Stimulated activated CD8-positive, alpha-beta memory T cell treated with anti-CD3 and anti-CD28 coated beads, Interleukin-2, amount 100 ng/mL, for 48 hours (primary cell): ENCODE results near the gene MPV17L2.
"Not testable (repeated sequence)": the region's sequence is repeated elsewhere in the genome, so short reads cannot be mapped to it uniquely, and the experiment has no call there.

ENCODE experiments used
- DNase-seq, 2 donors: peaks; one replicate each; pipeline ENCODE4 v3.0.0-alpha.2; 2020; ENCODE audit warnings: low read depth in 2 of 2

The MPV17L2 gene

DNA sequence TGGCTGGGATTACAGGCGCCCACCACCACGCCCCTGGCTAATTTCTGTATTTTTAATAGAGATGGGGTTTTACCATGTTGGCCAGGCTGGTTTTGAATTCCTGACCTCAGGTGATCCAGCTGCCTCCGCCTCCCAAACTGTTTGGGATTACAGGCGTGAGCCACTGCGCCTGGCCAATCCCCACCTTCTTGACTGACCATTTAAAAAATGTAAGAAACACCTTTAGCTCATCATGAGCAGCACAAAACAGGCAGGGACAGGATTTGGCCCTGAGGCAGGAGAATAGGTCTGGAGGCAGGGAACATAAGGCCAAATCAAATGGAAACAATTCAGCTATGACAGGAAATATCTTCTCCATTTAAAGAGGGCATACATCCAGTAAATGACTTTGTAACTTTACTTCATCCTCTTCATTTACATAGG is 1.4 kb upstream of the MPV17L2 start:
- DNase-seq: no peak

DNA sequence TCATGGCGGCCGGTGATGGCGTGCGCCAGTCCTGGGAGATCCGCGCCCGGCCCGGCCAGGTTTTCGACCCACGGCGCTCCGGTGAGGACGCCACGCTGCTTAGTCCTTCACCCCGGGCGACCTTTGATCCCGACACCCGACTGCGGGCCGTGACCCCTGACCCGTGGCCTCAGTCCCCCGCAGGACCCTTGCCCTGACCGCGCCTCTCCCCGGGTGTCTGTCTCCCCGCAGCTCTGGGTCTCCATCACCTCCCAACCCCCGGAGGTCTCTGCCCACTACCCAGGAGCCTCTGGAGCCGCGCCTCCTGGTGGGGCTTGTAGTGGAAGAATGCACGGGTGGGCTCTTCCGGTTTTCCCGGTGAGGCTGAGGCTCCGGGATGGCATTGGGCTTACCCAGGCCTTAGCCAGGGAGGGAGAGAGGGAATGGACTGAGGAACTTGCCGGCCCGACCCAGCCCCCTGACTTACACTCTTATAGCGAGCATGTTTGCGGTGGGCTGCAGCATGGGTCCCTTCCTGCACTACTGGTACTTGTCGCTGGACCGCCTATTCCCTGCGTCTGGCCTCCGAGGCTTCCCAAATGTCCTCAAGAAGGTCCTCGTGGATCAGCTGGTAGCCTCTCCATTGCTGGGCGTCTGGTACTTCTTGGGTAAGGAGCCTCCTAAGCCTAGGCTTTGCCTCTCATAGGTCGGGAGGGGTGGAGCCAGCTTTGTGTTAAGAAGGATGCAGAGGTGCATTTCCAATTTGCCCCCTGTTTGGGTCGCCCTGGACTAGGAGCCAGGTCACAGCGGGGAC is 566 bp downstream of the MPV17L2 start:
- DNase-seq: no peak

DNA sequence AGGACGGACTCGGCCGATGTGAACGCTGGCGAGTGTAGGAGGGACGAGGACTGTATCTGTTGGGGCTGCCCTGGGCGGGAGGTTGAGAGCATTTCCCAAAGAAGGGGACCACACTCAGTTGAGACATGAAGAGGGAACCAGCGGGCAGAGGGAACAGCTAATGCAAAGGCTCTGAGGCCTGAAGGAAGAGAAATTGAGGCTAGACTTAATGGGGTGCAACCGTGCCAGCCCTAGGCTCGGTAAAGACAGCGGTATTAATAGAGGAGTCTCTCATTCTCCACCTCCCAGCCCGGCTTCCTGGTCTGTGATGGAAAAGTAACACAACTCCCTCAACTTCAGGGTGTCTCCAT is 1.1 kb downstream of the MPV17L2 start:
- DNase-seq: no peak

DNA sequence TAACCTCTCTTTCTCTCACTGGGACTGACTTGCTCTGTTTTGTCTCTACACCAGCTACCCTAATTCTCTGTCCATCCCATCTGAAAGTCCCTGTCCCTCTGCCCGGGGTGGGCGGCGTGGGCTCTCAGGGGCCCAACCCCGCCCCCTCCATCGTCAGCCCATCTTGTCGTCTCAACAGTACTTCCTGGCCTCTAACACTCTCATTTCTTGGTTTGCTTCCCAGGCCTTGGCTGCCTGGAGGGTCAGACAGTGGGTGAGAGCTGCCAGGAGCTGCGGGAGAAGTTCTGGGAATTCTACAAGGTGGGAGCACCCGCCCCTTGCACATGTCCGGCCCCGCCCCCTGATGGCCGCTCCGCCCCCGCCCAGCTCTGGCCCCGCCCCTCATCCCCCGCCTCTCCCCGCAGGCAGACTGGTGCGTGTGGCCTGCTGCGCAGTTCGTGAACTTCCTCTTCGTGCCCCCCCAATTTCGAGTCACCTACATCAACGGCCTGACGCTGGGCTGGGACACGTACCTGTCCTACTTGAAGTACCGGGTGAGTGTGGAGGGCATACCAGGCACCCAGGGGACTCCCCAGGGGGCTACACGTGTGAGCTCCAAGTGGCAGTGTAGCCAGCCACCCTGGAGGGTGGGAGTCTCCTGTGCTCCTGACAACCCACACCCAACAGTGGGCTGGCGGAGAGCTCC is 1.7 kb downstream of the MPV17L2 start:
- no peak for DNase-seq

- DNase-seq: no peak
Measured at GRCh38 chr19:18196511-18196845, 3.5 kb downstream of the MPV17L2 start.

DNA sequence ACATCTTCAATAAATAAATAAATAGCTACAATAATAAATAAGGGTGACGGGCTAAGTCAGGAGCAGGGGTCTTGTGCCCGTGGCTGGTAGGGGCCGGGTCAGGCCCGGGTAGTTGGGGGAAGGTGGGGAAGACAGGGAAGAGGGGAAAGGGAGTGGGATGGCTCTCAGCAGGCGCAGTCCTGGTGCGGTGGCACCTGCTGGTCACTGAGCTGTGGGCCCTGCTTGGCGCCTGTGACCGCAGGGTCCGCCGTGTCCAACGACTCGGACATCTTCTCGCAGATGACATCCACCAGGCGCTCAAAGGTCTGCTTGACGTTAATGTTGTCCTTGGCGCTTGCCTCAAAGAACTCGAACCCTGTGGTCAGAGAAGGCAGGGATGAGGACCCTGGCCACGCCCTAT is 4.3 kb downstream of the MPV17L2 start:
- no peak for DNase-seq

GRCh38 chr19:18197941-18198340 is 4.9 kb downstream of the MPV17L2 start:
- DNase-seq: no peak

GRCh38 chr19:18198374-18198773 is 5.4 kb downstream of the MPV17L2 start:
- DNase-seq: no peak

DNA sequence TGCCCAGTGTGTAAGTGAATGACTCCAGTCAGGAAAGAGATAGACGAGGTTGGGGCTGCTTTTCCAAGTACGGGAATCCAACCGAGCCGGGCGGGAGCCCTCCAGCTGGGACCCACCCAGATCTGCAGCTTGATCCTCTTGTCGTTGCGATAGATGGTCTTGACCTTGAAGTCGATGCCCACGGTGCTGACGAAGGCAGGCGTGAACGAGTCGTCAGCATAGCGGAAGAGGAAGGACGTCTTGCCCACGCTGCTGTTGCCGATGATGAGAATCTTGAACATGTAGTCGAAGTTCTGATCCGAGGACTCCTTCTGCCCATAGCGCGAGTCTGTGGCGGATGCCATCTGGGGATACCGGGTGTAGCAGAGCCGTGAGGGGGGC is 9.4 kb downstream of the MPV17L2 start:
- no peak for DNase-seq

DNA sequence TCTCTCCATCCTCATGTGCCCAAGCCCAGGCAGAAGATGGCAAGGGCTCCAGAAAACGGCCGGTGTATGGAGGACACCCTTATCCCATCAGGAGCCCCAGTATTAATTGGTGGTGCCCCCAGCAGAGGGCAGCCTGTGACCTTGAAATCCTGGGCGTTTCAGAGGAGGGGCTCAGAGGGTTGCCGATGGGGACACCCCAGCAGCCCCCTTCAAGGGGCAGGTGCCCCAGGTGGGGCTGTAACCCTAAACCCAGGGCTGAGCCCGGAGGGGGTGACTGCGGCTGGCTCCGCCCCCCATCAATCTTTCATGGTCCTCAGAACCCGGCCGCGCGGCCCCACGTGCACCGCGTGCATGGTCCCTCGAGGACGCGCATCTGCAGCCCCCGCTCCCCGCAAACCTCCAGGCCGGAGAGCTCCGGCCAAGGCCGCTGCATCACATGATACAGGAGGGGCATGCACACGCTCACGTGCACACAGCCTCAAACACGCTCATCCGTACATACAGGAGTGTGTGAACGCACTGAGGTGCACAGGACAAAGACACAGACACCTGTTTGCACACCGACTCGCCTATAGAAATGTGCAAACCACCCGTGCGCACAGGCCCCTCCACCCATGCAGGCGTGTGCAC is 9.9 kb downstream of the MPV17L2 start:
- no peak for DNase-seq

DNA sequence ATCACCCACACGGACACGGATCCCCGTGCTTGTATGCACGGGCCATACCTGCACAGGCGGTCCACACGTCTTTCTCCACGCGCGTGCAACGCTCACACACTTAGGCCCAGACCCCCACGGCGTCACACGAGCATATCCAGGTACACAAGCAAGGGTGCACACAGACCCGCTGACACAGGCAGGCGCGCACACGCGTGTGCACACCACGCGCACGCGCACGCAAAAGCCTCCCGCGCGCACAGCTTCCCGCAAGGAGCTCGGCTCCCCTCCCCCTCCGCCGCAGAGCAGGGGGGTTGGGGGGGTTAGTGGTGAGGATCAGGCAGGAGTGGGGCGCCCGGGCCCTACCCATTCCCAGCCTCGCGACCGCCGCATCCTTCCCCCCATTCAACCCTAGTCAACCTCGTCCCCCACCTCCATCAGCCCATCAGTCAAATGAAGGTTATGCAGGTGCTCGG is 10.4 kb downstream of the MPV17L2 start:
- no peak for DNase-seq

DNA sequence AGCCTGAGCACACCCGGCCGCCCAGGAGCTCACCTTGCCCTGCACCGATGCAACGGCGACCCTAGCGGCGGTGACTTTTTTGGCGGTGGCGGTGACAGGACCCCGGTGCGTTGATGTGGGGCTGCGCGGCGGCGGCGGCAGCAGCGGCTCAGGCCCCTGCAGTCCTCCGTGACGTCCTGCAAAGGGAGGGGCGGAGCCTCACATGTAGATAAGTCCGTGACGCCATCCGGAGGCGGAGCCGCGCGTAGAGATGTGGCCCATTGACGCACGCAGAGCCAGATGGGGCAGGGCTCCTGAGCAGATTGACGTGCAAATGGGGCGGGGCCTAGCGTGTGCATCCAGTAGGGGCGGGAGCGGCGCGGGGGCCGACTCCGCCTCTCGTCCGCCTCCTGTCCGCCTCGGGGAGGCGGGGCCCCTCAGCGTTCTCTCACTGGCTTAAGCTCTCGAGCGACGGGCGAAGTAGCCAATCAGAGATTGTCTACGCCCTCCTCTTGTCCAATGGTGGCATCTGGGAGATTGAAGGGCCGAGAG is 10.9 kb downstream of the MPV17L2 start, which contains the start of gene RAB3A:
Gene RAB3A (minus strand): TSS at position 180 of the 531 bp plus-strand sequence. CDS start 1,302 bp downstream, outside the sequence.
- DNase-seq: peak; percentile 99 to 100

DNA sequence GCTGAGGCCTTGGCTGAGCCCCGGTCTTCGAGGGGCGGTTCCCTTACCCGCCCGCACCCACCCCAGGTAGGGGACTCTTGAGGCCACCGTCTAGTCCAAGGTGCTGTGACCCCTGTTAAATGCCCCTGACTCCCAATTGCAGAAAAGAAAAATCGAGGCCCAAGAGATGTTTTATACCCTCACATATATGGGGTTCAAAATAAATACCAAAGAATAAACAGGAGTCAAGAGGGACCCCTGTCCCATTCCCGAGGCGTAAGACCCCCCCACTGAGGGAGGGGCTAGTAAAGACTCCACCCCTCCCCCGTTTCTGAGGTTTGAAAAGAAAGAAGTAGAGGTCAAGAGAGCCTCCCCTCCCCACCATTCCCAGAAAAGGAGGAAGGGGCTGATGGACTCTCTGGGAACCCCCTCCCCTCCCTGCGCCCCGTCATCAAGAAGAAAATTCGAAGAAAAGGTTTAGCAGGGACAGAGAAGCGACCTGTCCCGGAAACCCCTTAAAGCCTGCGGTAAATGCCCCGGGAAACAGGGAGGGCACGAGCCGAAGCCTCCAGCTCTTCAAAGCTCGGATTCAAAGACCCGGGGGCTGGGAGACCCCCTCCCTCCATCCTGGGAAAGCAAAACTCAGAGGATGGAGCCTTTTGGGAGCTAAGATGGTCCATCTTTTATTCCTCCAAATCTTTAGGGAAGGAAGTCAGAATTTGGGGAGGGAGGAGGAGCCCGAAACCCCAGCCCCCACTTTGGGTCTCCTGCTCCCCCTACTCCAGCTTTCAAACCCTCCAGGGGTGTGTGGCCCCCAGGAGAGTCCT is 11.6 kb downstream of the MPV17L2 start:
- no peak for DNase-seq

DNA sequence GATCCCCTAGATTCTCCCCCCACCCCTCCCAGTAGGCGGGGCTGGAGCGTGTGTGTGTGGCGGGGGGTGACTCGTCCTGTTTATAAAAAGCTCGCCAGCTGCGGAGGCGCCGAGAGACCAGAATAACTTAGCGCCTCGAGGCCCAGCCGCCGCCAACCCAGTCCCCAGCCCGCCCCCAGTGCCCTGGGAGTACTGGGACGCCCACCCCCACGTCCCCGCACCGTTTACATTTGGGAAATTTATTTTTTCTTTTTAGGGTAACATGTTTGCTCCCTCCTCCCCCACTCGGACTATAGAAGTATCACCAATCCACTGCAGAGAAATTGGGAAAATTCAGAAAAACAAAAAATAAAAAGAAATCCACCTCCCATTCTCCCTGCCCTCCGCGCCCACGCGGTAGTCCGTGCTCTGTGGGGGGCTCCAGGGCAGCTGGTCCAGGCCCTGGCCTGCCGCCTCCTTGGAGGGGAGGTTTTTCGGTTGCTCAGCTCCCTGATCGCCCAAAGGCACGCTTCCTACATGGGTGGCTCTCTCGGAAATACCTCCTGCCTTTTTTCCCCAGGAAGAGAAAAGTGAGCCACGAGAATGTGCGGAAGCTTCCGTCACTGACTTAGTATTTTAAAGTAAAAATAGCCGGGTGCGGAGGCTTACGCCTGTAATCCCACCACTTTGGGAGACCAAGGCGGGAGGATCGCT is 12.3 kb downstream of the MPV17L2 start:
- no peak for DNase-seq

- no peak for DNase-seq
Measured at GRCh38 chr19:18206018-18206417, 13.0 kb downstream of the MPV17L2 start.

DNA sequence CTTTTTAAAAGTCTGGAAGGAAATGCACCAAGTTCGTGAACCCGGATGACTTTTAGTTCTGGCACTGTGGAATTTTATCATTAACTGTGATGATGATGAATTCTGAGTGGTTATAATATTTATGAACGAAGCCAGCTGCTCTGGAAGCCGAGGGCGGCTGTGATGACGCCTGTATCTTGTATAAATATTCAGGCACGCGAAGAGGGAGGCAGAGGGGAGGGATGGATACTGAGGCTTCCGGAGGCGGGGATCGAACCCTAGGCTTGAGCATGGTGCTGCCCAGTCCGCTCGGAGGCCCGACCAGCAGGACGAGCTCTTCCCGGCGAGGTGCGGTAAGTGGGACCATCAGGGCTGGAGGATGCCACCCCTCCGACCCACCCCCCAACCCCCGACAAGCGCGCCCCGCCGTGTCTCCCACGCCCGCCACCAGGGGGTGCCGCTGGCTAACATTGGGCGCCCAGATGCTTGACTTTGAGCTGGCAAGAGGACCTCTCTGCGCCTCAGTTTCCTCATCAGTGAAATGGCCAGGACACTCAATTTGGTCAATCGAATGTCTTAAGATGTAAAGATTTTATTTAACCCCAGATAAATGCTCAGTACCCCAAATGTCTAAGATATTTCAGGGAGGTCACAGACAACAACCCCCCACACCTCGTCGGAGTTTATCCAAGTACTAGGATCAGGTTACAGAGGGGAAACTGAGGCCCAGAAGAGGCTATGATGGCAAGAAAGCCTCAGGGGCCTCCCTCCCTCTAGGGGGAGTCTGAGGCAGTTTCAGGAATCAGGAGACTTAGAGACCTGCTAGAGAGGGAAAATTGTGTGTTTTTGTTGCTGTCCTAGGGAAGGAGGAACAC is 15.3 kb downstream of the MPV17L2 start:
- DNase-seq: no peak

DNA sequence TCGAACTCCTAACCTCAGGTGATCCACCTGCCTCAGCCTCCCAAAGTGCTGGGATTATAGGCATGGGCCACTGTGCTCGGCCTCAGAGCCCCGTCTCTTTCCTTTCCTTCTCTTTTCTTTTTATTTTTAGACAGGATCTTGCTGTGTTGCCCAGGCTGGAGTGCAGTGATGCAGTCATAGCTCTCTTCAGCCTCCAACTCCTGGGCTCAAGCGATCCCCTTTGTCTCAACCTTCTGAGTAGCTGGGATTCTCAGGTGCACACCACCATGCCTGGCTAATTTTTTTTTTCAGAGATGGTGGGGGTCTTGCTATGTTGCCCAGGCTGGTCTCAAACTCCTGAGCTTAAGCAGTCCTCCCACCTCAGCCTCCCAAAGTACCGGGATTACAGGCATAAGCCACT is 16.9 kb downstream of the MPV17L2 start:
- not testable (repeated sequence) for DNase-seq

- no peak for DNase-seq
Measured at GRCh38 chr19:18211683-18212082, 18.7 kb downstream of the MPV17L2 start.

GRCh38 chr19:18214779-18215433 is 21.9 kb downstream of the MPV17L2 start:
- DNase-seq: no peak

DNA sequence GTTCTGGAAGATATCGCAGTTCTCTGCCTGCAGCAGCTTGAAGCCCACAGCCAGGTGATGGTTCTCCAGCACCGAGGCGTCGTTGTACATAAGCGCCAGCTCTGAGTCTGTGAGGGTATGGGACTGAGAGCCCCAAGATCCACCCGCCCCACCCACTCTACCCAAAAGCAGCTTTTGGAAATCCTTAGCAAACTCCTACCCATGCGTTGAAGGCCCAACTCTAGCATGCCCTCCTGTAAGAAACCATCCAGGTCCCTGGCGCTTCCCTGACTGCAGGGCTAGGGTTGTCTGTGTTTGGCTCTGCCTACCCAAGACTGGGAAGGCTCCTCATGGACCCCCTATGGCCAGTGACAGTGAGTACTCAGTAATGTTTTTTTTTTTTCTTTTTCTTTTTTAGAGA is 23.8 kb downstream of the MPV17L2 start:
- no peak for DNase-seq
